HG03520 (cell line): ENCODE data around the gene PTAFR.
"Not testable (repeated sequence)": the region's sequence is repeated elsewhere in the genome, so short reads cannot be mapped to it uniquely, and the experiment has no call there.

Experiments
- ATAC-seq: cut with Tn5 transposase; IDR thresholded peaks from one replicate; pipeline ENCODE4 v1.9.1; 2021; ENCODE audit warnings: mild to moderate bottlenecking, moderate library complexity; ENCODE audit not compliant: unreplicated experiment

Gene PTAFR

DNA sequence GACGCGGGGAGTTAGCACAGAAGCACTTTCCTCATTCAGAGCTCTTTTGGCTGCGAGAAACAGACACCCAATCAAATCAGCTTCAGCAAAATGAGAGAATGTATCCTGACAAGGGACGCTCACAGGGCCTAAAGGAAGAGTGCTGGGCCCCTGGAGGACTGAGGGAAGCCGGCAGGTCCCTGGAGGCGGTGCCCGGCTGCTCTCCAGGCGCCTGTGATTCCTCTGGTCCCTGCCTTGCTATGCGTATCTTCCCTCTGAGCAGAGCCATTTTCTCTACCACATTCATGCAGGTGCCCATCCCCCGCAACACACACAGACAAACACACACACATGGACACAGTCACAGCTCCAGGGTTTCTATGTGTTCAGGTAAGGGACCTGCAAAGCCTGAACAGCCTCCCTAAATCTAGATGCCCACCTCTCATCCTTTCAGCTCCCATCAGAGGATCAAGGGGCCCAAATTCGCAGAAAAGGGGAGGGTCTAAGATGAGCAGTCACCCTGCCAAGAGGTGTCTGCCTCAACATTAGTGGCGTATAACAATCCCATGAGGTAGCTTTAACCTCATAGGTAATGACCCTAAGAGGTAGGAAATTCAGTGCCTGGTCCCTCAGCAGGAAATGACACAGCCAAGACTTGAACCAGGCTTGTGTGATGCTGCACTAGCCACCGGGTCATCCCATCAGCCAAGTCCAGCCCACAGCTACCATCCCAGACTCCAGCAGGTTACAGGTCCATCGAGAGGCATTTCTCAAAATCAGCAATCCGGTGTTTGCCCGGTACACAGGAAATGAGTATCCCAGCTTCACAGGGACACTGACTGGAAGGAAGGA is 29.0 kb downstream of the PTAFR start:
- ATAC-seq, result peak; percentile 9

DNA sequence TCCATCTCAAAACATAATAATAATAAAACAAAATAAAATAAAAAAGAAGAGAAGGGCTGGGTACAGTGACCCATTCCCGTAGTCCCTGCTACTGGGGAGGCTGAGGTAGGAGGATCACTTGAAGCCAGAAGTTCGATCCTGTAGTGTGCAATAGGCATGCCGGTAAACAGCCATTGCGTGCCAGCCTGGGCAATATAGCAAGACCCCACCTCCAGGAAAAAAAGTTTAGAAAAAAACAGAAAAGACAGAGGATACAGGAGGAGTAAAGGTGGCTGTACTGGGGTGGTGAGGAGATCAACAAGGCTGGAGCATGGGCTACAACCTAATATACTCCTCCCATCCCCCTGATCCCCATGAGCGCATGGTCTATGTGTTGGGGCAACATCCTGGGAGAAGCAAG is 30.8 kb downstream of the PTAFR start:
- ATAC-seq, result no peak

DNA sequence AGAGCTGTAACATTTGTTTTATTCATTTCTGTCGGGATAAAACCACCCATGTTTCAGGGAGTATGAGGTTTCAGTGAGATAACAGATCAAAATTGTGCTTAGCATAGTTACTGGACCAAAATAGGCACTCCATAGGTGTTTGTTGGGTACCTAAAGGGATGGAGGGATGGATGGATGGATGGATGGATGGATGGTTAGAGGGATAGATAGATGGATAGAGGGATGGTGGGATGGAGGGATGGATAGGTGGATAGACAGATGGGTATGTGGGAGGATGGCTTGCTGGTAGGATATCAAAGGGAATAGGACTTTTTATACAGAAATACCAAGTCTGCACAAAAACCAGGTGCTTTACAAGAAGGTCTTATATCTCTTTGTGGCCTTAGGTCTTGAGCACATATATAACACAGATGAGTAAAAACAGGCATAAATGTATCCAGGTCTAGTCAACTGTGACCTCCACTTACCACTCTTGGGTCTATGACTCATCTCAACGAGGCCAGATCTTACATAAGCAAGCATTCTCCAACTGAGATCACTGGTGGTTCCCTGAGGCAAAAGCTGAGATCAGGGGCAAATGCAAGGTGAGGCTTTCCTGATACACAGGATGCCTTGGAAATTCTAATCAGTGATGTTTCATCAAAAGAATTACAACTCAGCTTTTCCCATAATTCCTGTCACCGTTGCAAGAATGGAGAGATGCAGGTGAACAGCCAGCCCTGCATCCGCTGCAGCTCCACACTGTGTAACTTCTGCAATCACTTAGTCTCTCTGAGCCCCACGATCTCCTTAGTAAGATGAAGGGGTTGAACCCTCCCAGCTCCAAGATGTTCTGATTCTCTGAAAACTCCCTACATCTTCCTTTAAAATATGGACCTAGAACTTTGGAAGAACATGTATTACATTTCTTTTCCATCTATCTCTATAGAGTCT is 32.0 kb downstream of the PTAFR start:
- ATAC-seq, result no peak

DNA sequence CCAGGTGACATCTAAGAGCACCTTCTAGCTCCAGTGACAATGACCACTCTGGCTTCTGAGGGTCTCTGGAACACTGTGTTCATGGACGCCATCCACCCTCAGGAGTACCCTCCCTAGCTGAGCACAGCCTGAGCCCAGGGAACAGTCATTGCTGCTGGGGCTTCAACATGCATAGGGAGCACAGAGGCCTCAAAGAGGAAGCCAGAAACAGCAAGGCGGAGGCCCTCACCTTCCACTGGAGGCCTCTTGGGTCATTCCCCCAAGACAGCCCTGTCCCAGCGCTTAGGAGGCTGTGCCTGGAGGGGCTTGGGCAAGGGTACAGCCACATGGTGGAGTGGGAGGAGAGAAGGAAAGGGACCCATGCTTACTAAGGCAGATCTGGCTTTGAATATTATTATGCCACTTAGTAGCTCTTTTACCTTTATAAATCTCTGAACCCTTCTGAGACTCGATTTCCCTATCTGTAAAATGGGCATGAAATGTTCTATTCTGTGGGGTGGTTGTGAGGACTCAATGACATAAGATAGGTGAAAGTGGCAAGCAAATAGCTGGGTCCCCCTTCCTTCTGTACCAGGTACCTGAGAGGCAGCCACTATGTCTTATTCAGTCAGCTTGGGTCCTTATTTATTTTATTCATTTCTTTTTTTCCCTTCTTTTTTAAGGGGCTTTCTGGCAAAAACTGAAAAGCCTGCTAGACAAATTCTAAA is 32.8 kb downstream of the PTAFR start:
- no peak for ATAC-seq

DNA sequence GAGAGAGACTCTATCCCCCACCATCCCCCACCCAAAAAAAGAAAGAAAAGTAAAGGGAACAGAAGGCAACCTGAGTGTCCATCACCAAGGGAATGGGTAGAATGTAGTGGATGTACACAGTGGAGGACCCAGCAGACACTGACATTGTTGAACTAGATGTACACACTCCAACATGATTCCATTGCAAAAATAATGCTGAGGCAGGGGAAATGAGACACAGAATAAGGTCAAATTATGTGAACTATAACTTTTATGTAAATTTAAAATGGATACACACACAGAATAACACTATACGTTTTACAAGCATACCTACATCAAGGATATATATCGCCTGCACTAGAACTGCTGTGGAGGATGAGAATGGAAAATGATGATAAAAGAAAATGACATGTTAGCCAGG is 34.8 kb downstream of the PTAFR start:
- no peak for ATAC-seq

DNA sequence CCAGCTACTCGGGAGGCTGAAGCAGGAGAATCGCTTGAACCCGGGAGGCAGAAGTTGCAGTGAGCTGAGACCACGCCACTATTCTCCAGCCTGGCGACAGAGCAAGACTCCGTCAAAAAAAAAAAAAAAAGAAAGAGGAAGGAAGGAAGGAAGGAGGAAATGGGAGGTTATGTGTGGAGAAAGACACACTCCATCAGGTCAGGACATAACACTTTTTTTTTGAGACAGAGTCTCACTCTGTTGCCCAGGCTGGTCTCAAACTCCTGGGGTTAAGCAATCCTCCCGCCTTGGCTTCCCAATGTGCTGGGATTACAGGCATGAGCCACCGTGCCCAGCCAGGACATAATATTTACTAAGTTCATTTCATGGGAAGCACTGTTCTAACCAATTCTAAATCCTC is 36.6 kb downstream of the PTAFR start:
- not testable (repeated sequence) for ATAC-seq

DNA sequence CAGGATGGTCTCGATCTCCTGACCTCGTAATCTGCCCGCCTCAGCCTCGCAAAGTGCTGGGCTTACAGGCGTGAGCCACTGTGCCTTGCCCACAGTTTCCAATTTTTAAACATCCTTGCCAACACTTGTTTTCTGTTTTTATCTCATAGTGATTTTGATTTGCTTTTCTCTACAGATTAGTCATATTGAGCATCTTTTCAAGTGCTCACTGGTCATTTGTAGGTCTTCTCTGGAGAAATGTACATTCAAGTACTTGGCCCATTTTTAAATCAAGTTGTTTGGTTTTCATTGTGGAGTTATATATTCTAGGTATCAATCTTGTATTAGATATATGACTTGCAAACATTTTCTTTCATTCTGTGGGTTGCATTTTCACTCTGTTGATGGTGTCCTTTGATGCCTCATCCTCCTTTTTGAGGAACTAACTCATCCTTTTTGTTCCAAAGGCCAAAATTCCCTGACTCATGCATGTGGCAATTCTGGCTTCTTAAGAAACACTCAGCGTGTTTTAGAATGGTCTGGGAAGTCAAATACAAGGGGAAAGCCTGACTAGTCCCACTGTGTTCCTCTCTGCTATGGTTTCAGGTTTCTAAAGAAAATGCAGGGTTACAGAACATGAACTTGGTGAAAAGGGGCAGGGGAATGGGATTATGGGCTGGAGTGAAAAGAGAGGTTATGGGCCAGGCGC is 37.3 kb downstream of the PTAFR start:
- ATAC-seq, result no peak

DNA sequence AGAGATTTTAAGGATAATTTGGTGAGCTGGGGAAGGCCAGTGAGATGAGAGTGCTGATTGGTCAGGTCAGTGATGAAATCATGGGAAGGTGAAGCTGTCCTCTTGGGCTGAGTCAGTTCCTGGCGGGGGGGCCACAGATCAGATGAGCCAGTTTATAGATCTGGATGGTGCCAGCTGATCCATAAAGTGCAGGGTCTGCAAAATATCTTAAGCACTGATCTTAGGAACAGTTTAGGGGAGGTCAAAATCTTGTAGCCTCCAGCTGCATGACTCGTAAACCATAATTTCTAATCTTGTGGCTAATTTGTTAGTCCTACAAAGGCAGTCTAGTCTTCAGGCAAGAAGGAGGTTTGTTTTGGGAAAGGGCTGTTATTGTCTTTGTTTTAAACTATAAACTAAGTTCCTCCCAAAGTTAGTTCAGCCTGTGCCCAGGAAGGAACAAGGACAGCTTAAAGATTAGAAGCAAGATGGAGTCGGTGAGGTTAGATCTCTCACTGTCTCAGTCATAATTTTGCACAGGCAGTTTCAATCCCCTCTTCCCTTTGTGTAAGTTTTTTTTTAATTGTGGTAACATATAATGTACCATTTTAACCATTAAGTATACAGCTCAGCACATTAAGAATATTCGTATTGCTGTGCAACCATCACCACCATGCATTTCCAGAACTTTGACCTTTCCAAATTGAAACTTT is 39.4 kb downstream of the PTAFR start:
- ATAC-seq, result no peak

DNA sequence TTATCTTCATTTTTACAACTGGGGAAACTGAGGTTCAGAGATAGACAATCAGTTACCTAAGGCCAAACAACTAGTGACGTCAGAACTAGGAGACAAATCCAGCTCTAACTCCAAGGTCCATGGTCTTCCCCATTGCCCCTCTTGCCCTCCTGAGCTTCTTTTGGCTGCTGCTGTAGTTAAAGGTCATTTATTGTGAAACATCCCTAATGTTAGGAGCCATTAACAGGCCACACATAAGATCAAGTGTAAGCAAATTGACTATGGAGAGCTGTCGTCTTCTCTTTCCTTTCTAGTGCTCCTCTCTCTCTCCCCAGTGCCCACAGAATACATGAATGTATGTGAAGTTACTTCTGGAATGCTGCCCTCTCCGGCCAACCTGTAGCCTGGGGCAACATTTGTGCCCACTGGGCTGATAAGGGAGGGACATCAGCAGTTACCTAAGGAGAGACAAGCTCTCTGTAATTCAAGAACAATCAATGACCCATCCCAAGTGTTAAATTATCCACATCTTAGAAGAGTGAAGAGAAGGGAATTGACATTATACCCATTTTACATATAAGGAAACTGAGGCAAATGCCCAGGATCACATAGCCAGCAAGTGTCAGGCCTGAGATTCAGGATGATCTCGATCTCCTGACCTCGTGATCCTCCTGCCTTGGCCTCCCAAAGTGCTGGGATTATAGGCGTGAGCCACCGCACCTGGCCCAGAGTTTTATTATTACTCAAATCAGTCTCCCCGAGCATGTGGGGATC is 40.1 kb downstream of the PTAFR start:
- no peak for ATAC-seq

DNA sequence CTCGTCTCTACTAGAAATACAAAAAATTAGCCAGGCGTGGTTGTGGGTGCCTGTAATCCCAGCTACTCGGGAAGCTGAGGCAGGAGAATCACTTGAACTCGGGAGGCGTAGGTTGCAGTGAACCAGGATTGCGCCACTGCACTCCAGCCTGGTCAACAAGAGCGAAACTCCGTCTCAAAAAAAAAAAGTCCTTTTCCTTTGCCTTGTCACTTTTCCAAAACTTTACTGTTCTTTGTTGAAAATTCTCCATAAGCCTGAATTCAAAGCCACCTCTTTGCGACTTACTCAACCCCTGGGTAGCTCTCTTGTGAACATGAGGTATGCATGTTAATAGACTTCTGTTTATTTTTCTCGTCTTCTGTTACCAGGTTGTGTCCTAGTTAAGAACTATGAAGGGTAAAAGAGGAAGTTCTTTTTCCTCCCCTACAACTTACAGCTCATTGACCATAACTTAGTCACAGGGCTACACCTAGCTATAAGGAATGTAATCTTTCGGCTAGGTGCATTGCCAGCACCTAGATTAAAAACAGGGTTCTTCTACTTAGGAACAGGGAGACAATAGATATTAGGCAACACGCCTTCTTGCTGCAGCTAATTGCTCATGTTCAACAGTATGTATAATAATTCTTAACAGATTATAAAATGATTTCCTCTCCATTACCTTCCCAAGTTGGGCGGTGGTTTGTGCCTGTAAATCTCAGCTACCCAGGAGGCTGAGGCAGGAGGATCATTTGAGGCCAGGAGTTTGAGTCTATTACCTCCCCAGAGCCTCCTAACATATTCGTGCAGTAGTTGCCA is 40.9 kb downstream of the PTAFR start:
- ATAC-seq, result no peak

DNA sequence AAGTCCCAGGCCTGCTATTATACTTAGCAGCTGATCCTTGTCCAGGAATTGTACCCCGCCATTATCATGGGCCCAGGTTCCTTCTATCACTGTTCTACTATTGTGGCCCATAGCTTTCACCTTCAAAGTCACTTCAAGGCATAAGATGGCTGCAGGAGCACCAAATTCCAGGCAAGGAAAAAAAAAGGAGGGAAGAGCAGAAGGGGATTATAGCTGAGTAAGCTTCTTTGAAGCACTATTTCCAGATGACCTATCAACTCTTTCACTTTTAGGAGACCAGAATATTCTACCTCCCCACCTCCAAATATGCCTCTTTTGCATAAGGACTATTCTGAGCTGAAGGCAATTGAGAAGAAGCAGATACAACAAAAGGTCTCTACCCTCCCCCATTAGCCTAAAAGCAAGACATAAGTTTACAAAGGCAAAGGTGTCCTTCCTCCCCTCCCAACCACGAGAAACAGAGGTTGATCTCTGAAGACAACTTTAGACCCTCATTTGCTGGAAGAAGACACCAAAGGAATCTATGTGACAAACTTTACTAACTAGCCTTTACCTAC is 41.8 kb downstream of the PTAFR start:
- no peak for ATAC-seq

DNA sequence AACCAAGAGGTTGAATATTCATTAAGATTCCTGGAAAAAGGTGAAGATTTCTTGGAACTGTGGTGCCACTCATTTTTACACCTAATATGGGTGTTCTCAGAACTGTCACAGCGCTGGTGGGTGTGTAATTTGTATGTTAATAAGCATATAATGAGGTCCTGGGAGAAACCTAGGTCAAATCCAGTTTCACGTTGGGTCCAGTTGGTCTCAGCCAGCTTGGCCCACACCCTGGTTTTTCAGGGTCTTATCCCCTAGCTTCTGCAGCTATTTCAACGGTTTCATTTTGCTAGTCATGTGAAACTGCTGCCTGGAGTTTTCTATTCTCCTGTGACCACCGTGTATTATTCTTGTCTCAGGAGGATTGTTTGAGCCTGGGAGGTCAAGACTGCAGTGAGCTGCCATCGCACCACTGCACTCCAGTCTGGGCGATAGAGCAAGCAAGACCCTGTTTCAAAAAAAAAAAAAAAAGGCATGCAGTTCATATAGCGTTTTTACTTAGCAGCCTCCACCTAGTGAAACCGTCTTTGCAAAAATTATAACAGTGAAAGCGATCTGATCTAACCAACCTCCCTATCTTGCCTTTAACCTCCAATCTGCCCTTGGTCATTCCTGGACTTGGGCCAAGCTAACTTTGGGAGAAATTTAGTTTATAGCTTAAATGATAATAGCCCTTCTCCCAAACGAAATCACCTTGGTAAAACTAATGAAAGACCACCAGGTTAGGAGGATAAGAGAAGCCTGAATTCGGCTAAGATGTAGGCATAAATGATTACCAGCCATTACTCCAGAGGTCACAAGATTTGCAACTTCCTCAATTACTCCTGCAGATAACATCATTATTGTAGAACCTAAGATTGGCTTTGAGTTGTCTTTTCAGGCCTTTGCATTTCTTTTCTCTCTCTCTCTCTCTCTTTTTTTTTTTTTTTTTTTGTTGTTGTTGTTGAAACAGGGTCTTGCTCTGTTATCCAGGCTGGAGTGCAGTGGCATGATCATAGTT is 44.0 kb downstream of the PTAFR start:
- ATAC-seq, result no peak

DNA sequence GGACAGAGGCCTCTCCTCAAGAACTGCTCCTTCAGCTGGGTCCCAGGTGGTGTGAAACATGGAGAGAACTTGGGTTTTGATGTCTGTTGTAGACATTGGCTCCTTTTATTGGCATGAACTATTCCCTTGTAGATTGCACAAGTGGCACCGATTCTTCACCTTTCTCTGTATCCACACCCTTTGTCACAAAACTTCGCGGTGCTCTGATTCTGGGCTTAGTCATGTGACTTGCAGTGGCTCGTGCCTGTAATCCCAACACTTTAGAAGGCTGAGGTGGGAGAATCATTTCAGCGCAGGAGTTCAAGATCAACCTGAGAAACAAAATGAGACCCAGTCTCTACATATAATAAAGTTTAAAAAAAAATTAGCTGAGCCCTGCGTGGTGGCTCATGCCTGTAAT is 45.6 kb downstream of the PTAFR start:
- no peak for ATAC-seq

DNA sequence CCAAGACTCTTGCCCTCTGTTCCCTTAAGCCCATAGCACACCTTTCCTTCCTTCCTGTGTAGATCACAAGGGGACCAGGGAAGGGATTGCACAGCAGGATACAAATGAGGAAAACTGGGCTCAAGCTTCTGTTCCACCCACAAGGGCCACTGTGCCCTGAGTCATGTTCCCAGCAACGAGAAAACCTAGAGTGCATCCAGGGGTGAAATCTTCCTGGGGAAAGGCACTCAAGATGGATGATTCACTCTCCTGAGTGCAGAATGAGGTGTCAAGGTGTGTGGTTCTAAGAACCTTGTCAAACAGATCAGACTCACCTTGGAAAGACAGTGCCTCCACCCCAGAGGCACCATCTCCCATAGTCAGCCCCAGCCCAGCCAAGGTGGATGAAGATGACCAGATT is 47.3 kb downstream of the PTAFR start:
- ATAC-seq, result no peak

DNA sequence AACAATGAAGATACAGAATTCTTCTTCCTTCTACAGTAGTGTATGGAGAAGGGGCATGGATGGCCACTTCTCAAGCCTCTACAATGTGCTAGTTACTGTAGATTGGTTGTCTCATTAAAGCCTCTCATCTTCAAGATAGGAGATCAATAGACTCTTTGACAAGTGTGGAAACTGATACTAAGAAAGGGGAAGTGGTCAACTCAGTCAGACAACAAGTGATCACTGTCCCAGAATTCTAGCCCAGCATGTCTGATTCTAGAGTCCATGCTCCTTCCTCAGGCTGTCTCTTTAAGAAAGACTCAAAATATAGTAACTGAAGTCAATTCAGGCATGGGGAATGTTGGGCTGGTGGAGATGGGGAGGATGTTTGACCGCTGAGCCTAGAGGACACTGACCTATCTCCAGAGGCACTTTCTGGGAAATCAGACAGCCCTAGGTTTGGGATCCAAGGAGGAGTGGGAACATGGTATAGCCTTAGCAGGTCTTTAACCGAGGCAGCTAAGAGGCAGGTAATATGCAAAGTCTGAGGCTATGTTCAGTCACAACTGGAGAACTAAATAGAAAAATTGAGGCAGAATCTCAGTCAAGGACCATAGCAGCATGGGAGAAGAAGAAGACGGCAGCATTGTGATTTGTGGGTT is 48.8 kb downstream of the PTAFR start:
- peak; percentile 77 for ATAC-seq

DNA sequence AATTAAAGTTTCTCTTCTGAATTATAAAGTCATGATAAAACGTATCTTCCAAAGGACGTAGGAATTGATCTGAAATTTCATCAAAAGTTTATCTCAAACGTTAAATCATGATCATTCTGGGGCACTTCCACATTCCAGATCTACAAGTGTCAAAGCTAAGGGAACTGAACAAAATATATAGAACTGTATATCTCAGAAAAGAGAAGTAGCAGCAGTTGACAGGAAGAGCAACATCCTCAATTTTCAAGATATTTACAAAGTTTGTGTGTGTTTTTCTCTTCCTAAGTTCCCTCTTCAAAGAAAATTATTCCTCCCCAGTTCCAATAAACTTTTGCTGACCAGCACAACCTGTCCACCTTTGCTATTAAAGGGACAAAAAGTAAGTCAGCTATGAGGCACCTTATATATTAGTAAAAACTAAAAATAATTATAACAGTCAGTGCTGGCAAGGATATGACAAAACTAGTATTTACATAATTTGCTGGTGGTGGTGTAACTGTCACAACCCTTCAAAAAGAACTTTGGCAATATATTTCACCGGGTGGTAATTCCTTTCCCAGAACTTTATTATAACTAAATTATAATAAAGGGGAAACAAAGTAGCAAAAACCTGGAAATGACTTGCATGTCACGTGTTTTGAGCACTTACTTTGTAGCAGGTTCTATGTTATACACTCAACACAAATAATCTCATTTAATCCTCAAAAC is 49.6 kb downstream of the PTAFR start:
- ATAC-seq, result no peak
